COLO668 (cell line): Measurements from ENCODE around the gene AHNAK.
"Not testable (repeated sequence)": the region's sequence is repeated elsewhere in the genome, so short reads cannot be mapped to it uniquely, and the experiment has no call there.

Experiments
- DNase-seq: peaks from one replicate; lab custom pipeline; 2025; ENCODE audit not compliant: unreplicated experiment; lab: John Stamatoyannopoulos, UW

Gene AHNAK

GRCh38 chr11:62546244-62546928, at the start of gene AHNAK:
Gene AHNAK, minus strand, starts transcription at chr11:62546806. Its CDS starts 10,708 bp downstream, at chr11:62536098.
- DNase-seq = peak; percentile 58

- no peak for DNase-seq
These were observed 48.5 kb upstream of the AHNAK start for GRCh38 chr11:62595124-62595523.

GRCh38 chr11:62593434-62594044, 46.9 kb upstream of the AHNAK start:
- peak; percentile 76 for DNase-seq

- no peak for DNase-seq
These were observed 46.4 kb upstream of the AHNAK start for GRCh38 chr11:62592989-62593421.

- no peak for DNase-seq
These were observed 45.7 kb upstream of the AHNAK start for GRCh38 chr11:62592146-62592815.

GRCh38 chr11:62591448-62592145, 45.0 kb upstream of the AHNAK start, which contains the start of gene TUT1:
Gene TUT1, minus strand, starts transcription at chr11:62591523. Its CDS starts 38 bp downstream, at chr11:62591485.
- peak; percentile 97 for DNase-seq

- DNase-seq = no peak
These were observed 42.5 kb upstream of the AHNAK start for GRCh38 chr11:62588966-62589637.

GRCh38 chr11:62585356-62585755, 38.8 kb upstream of the AHNAK start:
- not testable (repeated sequence) for DNase-seq

- DNase-seq = not testable (repeated sequence)
These were observed 35.1 kb upstream of the AHNAK start for GRCh38 chr11:62581735-62582134.

GRCh38 chr11:62580959-62581715, 34.5 kb upstream of the AHNAK start:
- no peak for DNase-seq

GRCh38 chr11:62579252-62579651, 32.6 kb upstream of the AHNAK start:
- no peak for DNase-seq

GRCh38 chr11:62578541-62578940, 31.9 kb upstream of the AHNAK start:
- DNase-seq = no peak

- DNase-seq = no peak
These were observed 30.6 kb upstream of the AHNAK start for GRCh38 chr11:62577046-62577714.

- no peak for DNase-seq
These were observed 29.2 kb upstream of the AHNAK start for GRCh38 chr11:62575837-62576236.

GRCh38 chr11:62575156-62575555, 28.6 kb upstream of the AHNAK start:
- peak; percentile 27 for DNase-seq

GRCh38 chr11:62574363-62575071, 27.9 kb upstream of the AHNAK start:
- DNase-seq = peak; percentile 45

GRCh38 chr11:62573592-62574362, 27.2 kb upstream of the AHNAK start, which contains the start of gene EEF1G:
Gene EEF1G, minus strand, starts transcription at chr11:62573891. Its CDS starts 49 bp downstream, at chr11:62573842.
- DNase-seq = peak; percentile 99

- peak; percentile 23 for DNase-seq
These were observed 26.5 kb upstream of the AHNAK start for GRCh38 chr11:62573006-62573591.
